Measurements from ENCODE around the gene TACC2. TPM values are rescaled to one million over a fixed set of nuclear protein-coding genes. Genes with fewer than 3 reads are reported as not detected.

TACC2 gene
- total RNA-seq, 4 donors from 2014 or later, result 46.5 to 106 (median 71.6) TPM

GRCh38 chr10:122052701-122053100 lies 63.7 kb downstream of the TACC2 start:
- intact Hi-C loops (cut with DNase I), result loop anchor here (10.0 kb wide), 1 partner anchor 62 kb away; no protein-coding TSS in a partner anchor
- DNase-seq, result no peak
- 38 to 51% methylated on average over 6 of the region's 6 CpGs for WGBS, 2 donors
- peaks cover 0 to 26% (median 0%) of the 10 kb centered on the region in 3 donors for H3K36me3 ChIP-seq
- peak overlapping the region in 2 of 4 donors; percentile 60 to 70 for H3K27ac ChIP-seq
- TF ChIP-seq POLR2A (IDR thresholded peaks at IDR 0.05) (no peak), CTCF (IDR thresholded peaks at IDR 0.05) (no peak)
- no peaks in the 10 kb centered on the region for H3K27me3 ChIP-seq
- H3K4me1 ChIP-seq, result peaks cover 15 to 61% (median 15%) of the 10 kb centered on the region in 3 donors
- H3K9me3 ChIP-seq, result no peaks in the 10 kb centered on the region
- H3K4me3 ChIP-seq, result no peak overlapping the region

- TF ChIP-seq POLR2A (IDR thresholded peaks at IDR 0.05) (no peak), CTCF (IDR thresholded peaks at IDR 0.05) (no peak)
- H3K36me3 ChIP-seq, result peaks cover 0 to 26% (median 0%) of the 10 kb centered on the region in 3 donors
- DNase-seq, result no peak
- H3K4me1 ChIP-seq, result peaks cover 15 to 61% (median 15%) of the 10 kb centered on the region in 3 donors
- no peak overlapping the region for H3K4me3 ChIP-seq
- H3K9me3 ChIP-seq, result no peaks in the 10 kb centered on the region
- peak overlapping the region in 2 of 4 donors; percentile 60 to 70 for H3K27ac ChIP-seq
- intact Hi-C loops (cut with DNase I), result loop anchor here (10.0 kb wide), 1 partner anchor 61 kb away; no protein-coding TSS in a partner anchor
- 71 to 76% methylated on average over 5 to 6 of the region's 8 CpGs for WGBS, 2 donors
- no peaks in the 10 kb centered on the region for H3K27me3 ChIP-seq
Measured at GRCh38 chr10:122053314-122053713, 64.4 kb downstream of the TACC2 start.

GRCh38 chr10:122054048-122055025 lies 65.4 kb downstream of the TACC2 start:
- H3K4me3 ChIP-seq, result no peak overlapping the region
- DNase-seq, result no peak
- H3K36me3 ChIP-seq, result peaks cover 0 to 26% (median 0%) of the 10 kb centered on the region in 3 donors
- WGBS, 2 donors, result 33 to 53% methylated on average over 5 to 8 of the region's 15 CpGs
- peak in 5 of 6 experiments; percentile 46 to 66 (median 53) for TF ChIP-seq CTCF (IDR thresholded peaks at IDR 0.05)
- no peak for TF ChIP-seq POLR2A (IDR thresholded peaks at IDR 0.05)
- peak overlapping the region in 3 of 4 donors; percentile 60 to 70 (median 66) for H3K27ac ChIP-seq
- H3K4me1 ChIP-seq, result peaks cover 15 to 63% (median 15%) of the 10 kb centered on the region in 3 donors
- no peaks in the 10 kb centered on the region for H3K9me3 ChIP-seq
- no peaks in the 10 kb centered on the region for H3K27me3 ChIP-seq
- intact Hi-C loops (cut with DNase I), result loop anchor here (10.0 kb wide), 1 partner anchor 60 kb away; no protein-coding TSS in a partner anchor

- peaks cover 0 to 22% (median 0%) of the 10 kb centered on the region in 3 donors for H3K36me3 ChIP-seq
- peaks cover 15 to 72% (median 15%) of the 10 kb centered on the region in 3 donors for H3K4me1 ChIP-seq
- no peak for TF ChIP-seq POLR2A (IDR thresholded peaks at IDR 0.05)
- no peaks in the 10 kb centered on the region for H3K27me3 ChIP-seq
- WGBS, 2 donors, result 55 to 91% methylated on average over 5 of the region's 5 CpGs
- no peak for DNase-seq
- H3K27ac ChIP-seq, result peak overlapping the region in 1 of 4 donors; percentile 73
- H3K9me3 ChIP-seq, result no peaks in the 10 kb centered on the region
- intact Hi-C loops (cut with DNase I), result loop anchor here (10.0 kb wide), 1 partner anchor 60 kb away; no protein-coding TSS in a partner anchor
- H3K4me3 ChIP-seq, result no peak overlapping the region
Measured at GRCh38 chr10:122055252-122055651, 66.3 kb downstream of the TACC2 start.

GRCh38 chr10:122056431-122057094 lies 67.6 kb downstream of the TACC2 start:
- intact Hi-C loops (cut with DNase I), result loop anchor here (10.0 kb wide), 1 partner anchor 58 kb away; no protein-coding TSS in a partner anchor
- Histone ChIP-seq H3K27ac (peak overlapping the region; percentile 59 to 74 (median 72)), H3K4me3 (no peak overlapping the region), H3K9me3 (no peaks in the 10 kb centered on the region), H3K27me3 (no peaks in the 10 kb centered on the region), H3K4me1 (peaks cover 12 to 73% (median 14%) of the 10 kb centered on the region in 3 donors), H3K36me3 (peaks cover 0 to 10% (median 0%) of the 10 kb centered on the region in 3 donors)
- no peak for DNase-seq
- WGBS, 2 donors, result 42 to 76% methylated on average over 4 to 6 of the region's 8 CpGs
- TF ChIP-seq POLR2A (IDR thresholded peaks at IDR 0.05) (no peak), CTCF (IDR thresholded peaks at IDR 0.05) (no peak)
